H1 (cell line): ENCODE data around the gene GJE1. TPM values are rescaled to one million over a fixed set of nuclear protein-coding genes. Genes with fewer than 3 reads are reported as not detected.

Experiments used
- BACH1 ChIP-seq: IDR thresholded peaks from 2 replicates; pipeline ENCODE4 v1.6.1; 2012; ENCODE audit warnings: low read length, improper control_type of control experiment
- BCL11A ChIP-seq, 2 experiments: IDR thresholded peaks; one replicate each; pipeline ENCODE4 v1.6.1; 2011; ENCODE audit warnings: low read depth in 2 of 2, low read length in 2 of 2, mild to moderate bottlenecking in 2 of 2
- CHD2 ChIP-seq: IDR thresholded peaks from 2 replicates; pipeline ENCODE4 v1.6.1; 2012; ENCODE audit warnings: low read length, improper control_type of control experiment
- CREB1 ChIP-seq: IDR thresholded peaks from 2 replicates; pipeline ENCODE4 v1.6.1; 2012; ENCODE audit warnings: inconsistent platforms
- E2F6 ChIP-seq: IDR thresholded peaks from 2 replicates; pipeline ENCODE4 v1.6.1; 2012; ENCODE audit warnings: inconsistent platforms
- EGR1 ChIP-seq: IDR thresholded peaks from 2 replicates; pipeline ENCODE4 v1.6.1; 2011; ENCODE audit warnings: low read depth, low read length, borderline replicate concordance
- GABPA ChIP-seq: IDR thresholded peaks from 2 replicates; pipeline ENCODE4 v1.6.1; 2011; ENCODE audit warnings: mild to moderate bottlenecking, low read length, moderate library complexity, borderline replicate concordance; ENCODE audit not compliant: insufficient read depth
- JUND ChIP-seq: IDR thresholded peaks from 2 replicates; pipeline ENCODE4 v1.6.1; 2011; ENCODE audit warnings: mild to moderate bottlenecking, improper control_type of control experiment, low read length
- KDM4A ChIP-seq: IDR thresholded peaks from one replicate; pipeline ENCODE4 v1.7.1; 2012; ENCODE audit warnings: low read depth, mild to moderate bottlenecking, moderate library complexity, low read length, inconsistent platforms; ENCODE audit not compliant: severe bottlenecking
- KDM5A ChIP-seq: fragments of 200-600 bp; IDR thresholded peaks from 2 replicates; pipeline ENCODE4 v1.7.1; 2012; ENCODE audit warnings: mild to moderate bottlenecking, low read length, inconsistent platforms, mixed read lengths
- MAFK ChIP-seq: IDR thresholded peaks from 2 replicates; pipeline ENCODE4 v1.6.1; 2012; ENCODE audit warnings: low read depth, mild to moderate bottlenecking, improper control_type of control experiment, low read length
- MAX ChIP-seq: IDR thresholded peaks from 2 replicates; pipeline ENCODE4 v1.6.1; 2012; ENCODE audit warnings: inconsistent platforms
- PHF8 ChIP-seq: fragments of 200-600 bp; sonication (generic); conservative IDR thresholded peaks from 2 replicates; pipeline ENCODE4 v1.7.1; 2012; ENCODE audit warnings: low read depth, mild to moderate bottlenecking, inconsistent platforms, low read length, moderate library complexity
- RNF2 ChIP-seq: fragments of 200-900, 300-1000 bp; sonication (generic); IDR thresholded peaks from 2 replicates; pipeline ENCODE4 v1.7.1; 2016; ENCODE audit warnings: borderline replicate concordance, low read depth, mild to moderate bottlenecking, antibody characterized with exemption, low read length; ENCODE audit not compliant: poor library complexity, severe bottlenecking; ENCODE audit errors: missing control alignments
- RXRA ChIP-seq: IDR thresholded peaks from 2 replicates; pipeline ENCODE4 v1.6.1; 2011; ENCODE audit warnings: low read depth, mild to moderate bottlenecking, low read length, moderate library complexity; ENCODE audit not compliant: insufficient read depth
- SAP30 ChIP-seq: fragments of 300-600 bp; sonication (generic); IDR thresholded peaks from 2 replicates; pipeline ENCODE4 v1.7.1; 2012; ENCODE audit warnings: low read length, moderate library complexity, mild to moderate bottlenecking, inconsistent platforms; ENCODE audit not compliant: insufficient read depth, insufficient replicate concordance
- SIRT6 ChIP-seq: IDR thresholded peaks from one replicate; pipeline ENCODE4 v1.7.1; 2012; ENCODE audit warnings: low read length, inconsistent platforms
- SIX5 ChIP-seq: IDR thresholded peaks from 2 replicates; pipeline ENCODE4 v1.6.1; 2011; ENCODE audit warnings: mild to moderate bottlenecking, low read depth, low read length
- TAF1 ChIP-seq: IDR thresholded peaks from 2 replicates; pipeline ENCODE4 v1.6.1; 2011; ENCODE audit warnings: mild to moderate bottlenecking, low read depth, low read length
- TBP ChIP-seq: IDR thresholded peaks from 2 replicates; pipeline ENCODE4 v1.6.1; 2011; ENCODE audit warnings: low read depth, low read length, improper control_type of control experiment
- TCF12 ChIP-seq: IDR thresholded peaks from 2 replicates; pipeline ENCODE4 v1.6.1; 2011; ENCODE audit warnings: low read depth, mild to moderate bottlenecking, low read length
- TEAD4 ChIP-seq: IDR thresholded peaks from 2 replicates; pipeline ENCODE4 v1.6.1; 2012; ENCODE audit warnings: low read depth, low read length, inconsistent platforms, mixed read lengths
- YY1 ChIP-seq: IDR thresholded peaks from 2 replicates; pipeline ENCODE4 v1.6.1; 2011; ENCODE audit warnings: low read depth, mild to moderate bottlenecking, low read length
- polyA plus RNA-seq, 7 experiments: library from polyadenylated mRNA; depleted of rRNA in 3 of 7; stranded (reverse) in 5 of 7; unstranded in 2 of 7; fragments of >200 nt in 5 of 7; fragments of 200-250 nt in 2 of 7; gene quantifications; 1 replicate in 5 of 7; 2 replicates in 1 of 7; 4 replicates in 1 of 7; pipeline versions ENCODE4 v1.2.1 to v1.2.3, GENCODE V29; 2011 to 2013; ENCODE audit warnings: missing spikeins in 2 of 7, mixed read lengths in 2 of 7
- total RNA-seq: library from RNA; stranded (reverse); fragmentation: NEBNext Ultra II Directional; extraction: Animal tissue kit (Norgen Biotek cat#: 25700); gene quantifications from 2 replicates; pipeline ENCODE4 v1.2.1, GENCODE V29; 2021

Gene GJE1
- total and polyA plus RNA-seq, 2 of the 8 experiments (the other 6 are each of a cell fraction or from before 2014, with no cell fraction given), result not detected

- peak; percentile 84; the same call in 1 of the 2 replicates for TF ChIP-seq YY1
- peak; percentile 83 for TF ChIP-seq TAF1
- peak; percentile 80 for TF ChIP-seq KDM5A
- no peak for TF ChIP-seq SIRT6
- 0 out of 2 replicates have a peak, but pooled peaks have one; percentile 43 for TF ChIP-seq TCF12
- TF ChIP-seq CHD2, result no peak; the same call in 1 of the 2 replicates
- peak; percentile 86 for TF ChIP-seq CREB1
- peak; percentile 44 for TF ChIP-seq SAP30
- no peak for TF ChIP-seq RXRA
- TF ChIP-seq PHF8, result peak; percentile 81
- peak; percentile 43; the same call in 1 of the 2 replicates for TF ChIP-seq TEAD4
- peak; percentile 91 for TF ChIP-seq MAX
- TF ChIP-seq RNF2, result no peak
- TF ChIP-seq GABPA, result peak; percentile 90
- no peak for TF ChIP-seq SIX5
- peak; percentile 50; the same call in 1 of the 2 replicates for TF ChIP-seq TBP
- TF ChIP-seq JUND, result peak; percentile 44; the same call in 1 of the 2 replicates
- TF ChIP-seq KDM4A, result peak; percentile 63
- TF ChIP-seq MAFK, result no peak
- TF ChIP-seq BACH1, result peak; percentile 57
- peak; percentile 81; the same call in 1 of the 2 replicates for TF ChIP-seq EGR1
- TF ChIP-seq E2F6, result peak; percentile 76
- no peak for TF ChIP-seq BCL11A (IDR thresholded peaks at IDR 0.05; ENCODE audit: low read depth in 2 of 2, low read length in 2 of 2)
Observed at GRCh38 chr6:142146828-142147662, 14.3 kb downstream of the GJE1 start, which contains the start of the genes NMBR and VTA1 (continued).
